SJSA1 (cell line): Measurements from ENCODE around the gene OR2M5. TPM values are rescaled to one million over a fixed set of nuclear protein-coding genes. Genes with fewer than 3 reads are reported as not detected.

Experiments
- DNase-seq, 2 experiments: peaks; one replicate each; pipeline ENCODE4 v3.0.0-alpha.2; 2015 to 2020; ENCODE audit warnings: low spot score in 2 of 2, low read depth in 1 of 2
- H3K27ac ChIP-seq: fragments of 250-450 bp; sonication (Bioruptor Pico); 2 replicates; pipeline ENCODE4 v1.5.1; 2020; ENCODE audit warnings: mild to moderate bottlenecking, moderate library complexity
- H3K27me3 ChIP-seq: fragments of 250-450 bp; sonication (Bioruptor Pico); replicated peaks from 2 replicates; pipeline ENCODE4 v1.5.1; 2020; ENCODE audit warnings: mild to moderate bottlenecking, moderate library complexity
- H3K36me3 ChIP-seq: fragments of 250-450 bp; sonication (Bioruptor Pico); 2 replicates; pipeline ENCODE4 v1.5.1; 2020; ENCODE audit warnings: mild to moderate bottlenecking
- H3K4me1 ChIP-seq: fragments of 250-450 bp; sonication (Bioruptor Pico); replicated peaks from 2 replicates; pipeline ENCODE4 v1.6.1; 2021; ENCODE audit warnings: mild to moderate bottlenecking
- H3K4me3 ChIP-seq: fragments of 250-450 bp; sonication (Bioruptor Pico); 2 replicates; pipeline ENCODE4 v1.5.1; 2020; ENCODE audit warnings: mild to moderate bottlenecking
- H3K9me3 ChIP-seq: fragments of 250-450 bp; sonication (Bioruptor Pico); replicated peaks from 2 replicates; pipeline ENCODE4 v1.5.1; 2020; ENCODE audit warnings: mild to moderate bottlenecking
- total RNA-seq: library from RNA; depleted of rRNA; stranded (reverse); fragments of >200 nt; shearing (Covaris generic); gene quantifications from 2 replicates; pipeline ENCODE4 v1.2.3, GENCODE V29; 2014; rRNA removed

Gene OR2M5
- total RNA-seq, result not detected in 2 replicates

- H3K27me3 ChIP-seq, result no peaks in the 10 kb centered on the region
- H3K4me3 ChIP-seq, result no peak within 1 kb of the TSS
- no peak within 1 kb of the TSS for H3K27ac ChIP-seq
- DNase-seq, result no peak
- H3K36me3 ChIP-seq, result no peaks in the 10 kb centered on the region
- H3K4me1 ChIP-seq, result no peaks in the 10 kb centered on the region
- peaks cover 2% of the 10 kb centered on the region; the same call in 1 of the 2 replicates for H3K9me3 ChIP-seq
These were observed at the start of gene OR2M5 for GRCh38 chr1:248144513-248145198. Gene OR2M5, plus strand, starts transcription at chr1:248145148. Its CDS starts 0 bp downstream, at chr1:248145148.

GRCh38 chr1:248098529-248098928, 46.4 kb upstream of the OR2M5 start:
- Histone ChIP-seq H3K36me3 (no peaks in the 10 kb centered on the region), H3K27ac (no peak overlapping the region), H3K27me3 (no peaks in the 10 kb centered on the region), H3K9me3 (no peaks in the 10 kb centered on the region), H3K4me3 (no peak overlapping the region), H3K4me1 (no peaks in the 10 kb centered on the region)
- no peak for DNase-seq

GRCh38 chr1:248102847-248103246, 42.1 kb upstream of the OR2M5 start:
- H3K27ac ChIP-seq, result no peak overlapping the region
- no peak for DNase-seq
- H3K4me3 ChIP-seq, result no peak overlapping the region
- no peaks in the 10 kb centered on the region for H3K4me1 ChIP-seq
- no peaks in the 10 kb centered on the region for H3K36me3 ChIP-seq
- no peaks in the 10 kb centered on the region; the same call in 1 of the 2 replicates for H3K9me3 ChIP-seq
- H3K27me3 ChIP-seq, result no peaks in the 10 kb centered on the region

- no peaks in the 10 kb centered on the region for H3K36me3 ChIP-seq
- H3K9me3 ChIP-seq, result peaks cover 12% of the 10 kb centered on the region
- no peak overlapping the region for H3K27ac ChIP-seq
- H3K27me3 ChIP-seq, result no peaks in the 10 kb centered on the region
- no peak overlapping the region for H3K4me3 ChIP-seq
- DNase-seq, result no peak
- no peaks in the 10 kb centered on the region for H3K4me1 ChIP-seq
These were observed 33.8 kb upstream of the OR2M5 start for GRCh38 chr1:248111157-248111556.

- H3K27me3 ChIP-seq, result no peaks in the 10 kb centered on the region
- DNase-seq, result no peak
- H3K27ac ChIP-seq, result no peak overlapping the region
- H3K4me3 ChIP-seq, result no peak overlapping the region
- no peaks in the 10 kb centered on the region for H3K36me3 ChIP-seq
- H3K4me1 ChIP-seq, result no peaks in the 10 kb centered on the region
- peaks cover 9% of the 10 kb centered on the region; the same call in 1 of the 2 replicates for H3K9me3 ChIP-seq
These were observed 30.1 kb upstream of the OR2M5 start for GRCh38 chr1:248114890-248115289.

GRCh38 chr1:248127653-248128052, 17.3 kb upstream of the OR2M5 start:
- Histone ChIP-seq H3K4me3 (no peak overlapping the region), H3K27me3 (no peaks in the 10 kb centered on the region), H3K9me3 (peaks cover 3% of the 10 kb centered on the region; the same call in 1 of the 2 replicates), H3K36me3 (no peaks in the 10 kb centered on the region), H3K27ac (no peak overlapping the region), H3K4me1 (no peaks in the 10 kb centered on the region)
- no peak for DNase-seq

GRCh38 chr1:248136811-248137210, 8.1 kb upstream of the OR2M5 start:
- H3K36me3 ChIP-seq, result no peaks in the 10 kb centered on the region
- no peaks in the 10 kb centered on the region for H3K4me1 ChIP-seq
- DNase-seq, result no peak
- no peak overlapping the region for H3K4me3 ChIP-seq
- H3K27me3 ChIP-seq, result no peaks in the 10 kb centered on the region
- no peaks in the 10 kb centered on the region for H3K9me3 ChIP-seq
- no peak overlapping the region for H3K27ac ChIP-seq

- no peaks in the 10 kb centered on the region for H3K36me3 ChIP-seq
- H3K4me1 ChIP-seq, result no peaks in the 10 kb centered on the region
- H3K9me3 ChIP-seq, result no peaks in the 10 kb centered on the region; the same call in 1 of the 2 replicates
- no peak overlapping the region for H3K4me3 ChIP-seq
- no peak for DNase-seq
- no peak overlapping the region for H3K27ac ChIP-seq
- no peaks in the 10 kb centered on the region for H3K27me3 ChIP-seq
These were observed 4.1 kb upstream of the OR2M5 start for GRCh38 chr1:248140846-248141245.

GRCh38 chr1:248143311-248143710, 1.6 kb upstream of the OR2M5 start:
- Histone ChIP-seq H3K4me3 (no peak overlapping the region), H3K9me3 (no peaks in the 10 kb centered on the region; the same call in 1 of the 2 replicates), H3K27ac (no peak overlapping the region), H3K4me1 (no peaks in the 10 kb centered on the region), H3K36me3 (no peaks in the 10 kb centered on the region), H3K27me3 (no peaks in the 10 kb centered on the region)
- no peak for DNase-seq

- Histone ChIP-seq H3K4me3 (no peak overlapping the region), H3K36me3 (no peaks in the 10 kb centered on the region), H3K27me3 (no peaks in the 10 kb centered on the region), H3K9me3 (peaks cover 12% of the 10 kb centered on the region), H3K27ac (no peak overlapping the region), H3K4me1 (no peaks in the 10 kb centered on the region)
- DNase-seq, result no peak
These were observed 7.3 kb downstream of the OR2M5 start for GRCh38 chr1:248152056-248152827.

GRCh38 chr1:248155927-248156326, 11.0 kb downstream of the OR2M5 start:
- Histone ChIP-seq H3K27ac (no peak overlapping the region), H3K4me3 (no peak overlapping the region)
- DNase-seq, result no peak

GRCh38 chr1:248158758-248159157, 13.8 kb downstream of the OR2M5 start:
- Histone ChIP-seq H3K27me3 (no peaks in the 10 kb centered on the region), H3K27ac (no peak overlapping the region)

More at GRCh38 chr1:248155927-248156326, 11.0 kb downstream of the OR2M5 start:
- H3K9me3 ChIP-seq, result peaks cover 12% of the 10 kb centered on the region
- H3K27me3 ChIP-seq, result no peaks in the 10 kb centered on the region
- H3K36me3 ChIP-seq, result no peaks in the 10 kb centered on the region
- no peaks in the 10 kb centered on the region for H3K4me1 ChIP-seq

GRCh38 chr1:248164031-248164430, 19.1 kb downstream of the OR2M5 start:
- Histone ChIP-seq H3K4me1 (no peaks in the 10 kb centered on the region), H3K36me3 (no peaks in the 10 kb centered on the region), H3K4me3 (no peak overlapping the region), H3K9me3 (peaks cover 3% of the 10 kb centered on the region; the same call in 1 of the 2 replicates), H3K27me3 (no peaks in the 10 kb centered on the region), H3K27ac (no peak overlapping the region)
- DNase-seq, result no peak

More at GRCh38 chr1:248158758-248159157, 13.8 kb downstream of the OR2M5 start:
- Histone ChIP-seq H3K36me3 (no peaks in the 10 kb centered on the region), H3K9me3 (peaks cover 3% of the 10 kb centered on the region; the same call in 1 of the 2 replicates), H3K4me3 (no peak overlapping the region), H3K4me1 (no peaks in the 10 kb centered on the region)
- no peak for DNase-seq

GRCh38 chr1:248165186-248165585, 20.2 kb downstream of the OR2M5 start:
- H3K9me3 ChIP-seq, result no peaks in the 10 kb centered on the region; the same call in 1 of the 2 replicates
- no peak for DNase-seq
- no peak overlapping the region for H3K27ac ChIP-seq
- H3K27me3 ChIP-seq, result no peaks in the 10 kb centered on the region
- H3K36me3 ChIP-seq, result no peaks in the 10 kb centered on the region
- H3K4me1 ChIP-seq, result no peaks in the 10 kb centered on the region
- no peak overlapping the region for H3K4me3 ChIP-seq
